ENCODE data around the gene SORCS1. TPM values are rescaled to one million over a fixed set of nuclear protein-coding genes. Genes with fewer than 3 reads are reported as not detected.
A peak's percentile ranks its signal among the peaks of the same experiment; 100 is the strongest.

SORCS1 gene
- total RNA-seq, 1 donor from 2014 or later: 11.1 TPM

- Mint-ChIP-seq H3K27ac (no peak overlapping the region), H3K4me3 (no peak overlapping the region), H3K4me1 (peaks cover 14% of the 10 kb centered on the region), H3K27me3 (ENCODE audit: insufficient read depth, low read depth) (peaks cover 2% of the 10 kb centered on the region), H3K36me3 (no peaks in the 10 kb centered on the region), H3K9me3 (peaks cover 2% of the 10 kb centered on the region)
- no peak overlapping the region for H3K4me3 ChIP-seq
- no peaks in the 10 kb centered on the region for H4K20me1 ChIP-seq (ENCODE audit: low read depth)
- H3K27me3 ChIP-seq: no peaks in the 10 kb centered on the region
- peak; percentile 85 for DNase-seq (ENCODE audit: low spot score)
- no peak overlapping the region for H3K9ac ChIP-seq
- TF ChIP-seq CTCF (IDR thresholded peaks at IDR 0.05): peak; percentile 95
- TF ChIP-seq EZH2phosphoT487 (IDR thresholded peaks at IDR 0.05): no peak
- no peaks in the 10 kb centered on the region for H3K79me2 ChIP-seq (ENCODE audit: low read depth)
- H3K4me2 ChIP-seq: no peak overlapping the region
- H2AFZ ChIP-seq (replicated peaks): no peak overlapping the region
- no peaks in the 10 kb centered on the region for H3K36me3 ChIP-seq
- H3F3A ChIP-seq (ENCODE audit: low read depth): peaks cover 3% of the 10 kb centered on the region
- no peak overlapping the region for H3K27ac ChIP-seq
- peaks cover 12% of the 10 kb centered on the region for H3K4me1 ChIP-seq
- H3K9me3 ChIP-seq (ENCODE audit: low read depth): no peaks in the 10 kb centered on the region
These were observed 458.8 kb downstream of the SORCS1 start for GRCh38 chr10:106705681-106706100.

DNA sequence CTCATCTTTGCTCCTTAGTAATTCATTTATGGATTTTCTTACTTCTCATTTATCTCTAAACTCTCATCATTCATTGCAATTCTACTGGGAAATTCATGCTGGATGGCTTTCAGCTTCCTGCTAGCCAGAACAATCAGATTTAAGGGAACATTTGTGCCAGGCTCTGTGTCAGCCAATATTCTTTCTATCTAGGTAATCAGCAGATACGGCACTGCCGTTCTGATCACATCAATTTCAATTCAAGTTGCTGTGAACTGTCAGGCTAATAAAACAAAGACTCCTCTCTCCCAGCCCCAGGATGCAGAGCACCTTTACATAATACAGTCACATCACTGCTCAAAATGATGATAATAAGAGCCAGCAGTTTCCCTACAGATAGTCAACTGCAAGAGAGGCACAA is 468.3 kb downstream of the SORCS1 start:
- Mint-ChIP-seq H3K9me3 (no peaks in the 10 kb centered on the region), H3K4me3 (no peak overlapping the region), H3K36me3 (peaks cover 1% of the 10 kb centered on the region), H3K27me3 (ENCODE audit: insufficient read depth, low read depth) (peaks cover 2% of the 10 kb centered on the region), H3K27ac (no peak overlapping the region), H3K4me1 (no peaks in the 10 kb centered on the region)
- no peaks in the 10 kb centered on the region for H4K20me1 ChIP-seq (ENCODE audit: low read depth)
- no peak overlapping the region for H2AFZ ChIP-seq (replicated peaks)
- H3K4me2 ChIP-seq: no peak overlapping the region
- H3K9me3 ChIP-seq (ENCODE audit: low read depth): no peaks in the 10 kb centered on the region
- H3K27ac ChIP-seq: no peak overlapping the region
- no peaks in the 10 kb centered on the region for H3F3A ChIP-seq (ENCODE audit: low read depth)
- H3K79me2 ChIP-seq (ENCODE audit: low read depth): no peaks in the 10 kb centered on the region
- no peak for DNase-seq (ENCODE audit: low spot score)
- no peak overlapping the region for H3K9ac ChIP-seq
- no peaks in the 10 kb centered on the region for H3K36me3 ChIP-seq
- H3K27me3 ChIP-seq: no peaks in the 10 kb centered on the region
- TF ChIP-seq EZH2 (IDR thresholded peaks at IDR 0.05): no peak
- TF ChIP-seq EZH2phosphoT487 (IDR thresholded peaks at IDR 0.05): no peak
- no peak for TF ChIP-seq CTCF (IDR thresholded peaks at IDR 0.05)
- H3K4me1 ChIP-seq: no peaks in the 10 kb centered on the region
- no peak overlapping the region for H3K4me3 ChIP-seq

DNA sequence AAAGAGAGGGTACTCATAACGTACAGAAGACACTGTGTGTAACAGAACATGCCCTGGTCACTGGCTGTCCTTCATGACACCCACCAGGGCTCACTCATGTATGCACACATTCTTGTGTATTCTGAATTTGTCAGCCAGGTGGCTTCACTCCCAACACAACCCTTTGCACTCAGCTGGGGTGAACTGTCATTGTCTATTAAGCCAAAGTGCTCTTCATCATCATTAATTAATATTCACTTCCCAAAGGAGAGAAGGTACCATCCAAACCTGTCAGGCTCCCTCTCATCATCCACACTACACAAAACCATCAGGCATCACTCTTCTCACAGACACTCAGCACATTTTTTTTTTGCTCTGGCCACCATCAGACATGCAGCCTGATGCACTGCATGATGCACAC is 469.8 kb downstream of the SORCS1 start:
- no peak overlapping the region for H3K27ac ChIP-seq
- no peak for TF ChIP-seq CTCF (IDR thresholded peaks at IDR 0.05)
- no peak for TF ChIP-seq EZH2 (IDR thresholded peaks at IDR 0.05)
- no peak for TF ChIP-seq EZH2phosphoT487 (IDR thresholded peaks at IDR 0.05)
- H3K4me3 ChIP-seq: no peak overlapping the region
- no peak overlapping the region for H3K9ac ChIP-seq
- no peaks in the 10 kb centered on the region for H3K27me3 ChIP-seq
- H3K36me3 ChIP-seq: no peaks in the 10 kb centered on the region
- Mint-ChIP-seq H3K4me1 (no peaks in the 10 kb centered on the region), H3K27ac (no peak overlapping the region), H3K9me3 (no peaks in the 10 kb centered on the region), H3K36me3 (peaks cover 1% of the 10 kb centered on the region), H3K27me3 (ENCODE audit: insufficient read depth, low read depth) (peaks cover 4% of the 10 kb centered on the region), H3K4me3 (no peak overlapping the region)
- H3F3A ChIP-seq (ENCODE audit: low read depth): no peaks in the 10 kb centered on the region
- H3K4me1 ChIP-seq: no peaks in the 10 kb centered on the region
- no peak for DNase-seq (ENCODE audit: low spot score)
- H2AFZ ChIP-seq (replicated peaks): no peak overlapping the region
- H3K79me2 ChIP-seq (ENCODE audit: low read depth): no peaks in the 10 kb centered on the region
- no peaks in the 10 kb centered on the region for H3K9me3 ChIP-seq (ENCODE audit: low read depth)
- H4K20me1 ChIP-seq (ENCODE audit: low read depth): no peaks in the 10 kb centered on the region
- H3K4me2 ChIP-seq: no peak overlapping the region

Measured in neural progenitor cell (in vitro differentiated cells).